Hepatic stellate cell (primary cell): ENCODE measurements around the gene ELP2.
"Not testable (repeated sequence)": the region's sequence is repeated elsewhere in the genome, so short reads cannot be mapped to it uniquely, and the experiment has no call there.

Experiments used
- DNase-seq: peaks from one replicate; pipeline ENCODE4 v3.0.0; 2011; ENCODE audit warnings: low spot score

Gene ELP2

GRCh38 chr18:36188916-36189315, 59.2 kb downstream of the ELP2 start:
- DNase-seq, result no peak

GRCh38 chr18:36189486-36189885, 59.8 kb downstream of the ELP2 start:
- DNase-seq, result no peak

GRCh38 chr18:36191286-36191685, 61.6 kb downstream of the ELP2 start:
- DNase-seq, result no peak

GRCh38 chr18:36191711-36192110, 62.0 kb downstream of the ELP2 start:
- DNase-seq, result no peak

GRCh38 chr18:36194600-36195315, 65.1 kb downstream of the ELP2 start:
- no peak for DNase-seq

GRCh38 chr18:36195427-36196122, 65.9 kb downstream of the ELP2 start:
- DNase-seq, result no peak

- DNase-seq, result no peak
Measured at GRCh38 chr18:36196238-36196995, 66.7 kb downstream of the ELP2 start.

GRCh38 chr18:36197511-36198166, 67.9 kb downstream of the ELP2 start:
- no peak for DNase-seq

GRCh38 chr18:36199691-36200295, 70.1 kb downstream of the ELP2 start:
- DNase-seq, result no peak

- no peak for DNase-seq
Measured at GRCh38 chr18:36200354-36200771, 70.7 kb downstream of the ELP2 start.

GRCh38 chr18:36201765-36202164, 72.1 kb downstream of the ELP2 start:
- no peak for DNase-seq

GRCh38 chr18:36203360-36203895, 73.7 kb downstream of the ELP2 start:
- no peak for DNase-seq

GRCh38 chr18:36205166-36205565, 75.5 kb downstream of the ELP2 start:
- no peak for DNase-seq

- no peak for DNase-seq
Measured at GRCh38 chr18:36207303-36207702, 77.6 kb downstream of the ELP2 start.

GRCh38 chr18:36207969-36208368, 78.3 kb downstream of the ELP2 start:
- not testable (repeated sequence) for DNase-seq

GRCh38 chr18:36211612-36212065, 81.9 kb downstream of the ELP2 start:
- DNase-seq, result no peak

GRCh38 chr18:36212301-36213171, 82.8 kb downstream of the ELP2 start:
- DNase-seq, result no peak

GRCh38 chr18:36214811-36215210, 85.1 kb downstream of the ELP2 start:
- no peak for DNase-seq

- DNase-seq, result no peak
Measured at GRCh38 chr18:36215577-36215976, 85.9 kb downstream of the ELP2 start.

GRCh38 chr18:36217348-36217747, 87.6 kb downstream of the ELP2 start:
- no peak for DNase-seq

- DNase-seq, result no peak
Measured at GRCh38 chr18:36229188-36229587, 99.5 kb downstream of the ELP2 start.
